Putamen (tissue), 1 donor: ENCODE measurements around the gene LOXL1.

Experiments used
- DNase-seq: peaks from one replicate; pipeline ENCODE4 v3.0.0-alpha.2; 2016; ENCODE audit warnings: low spot score

LOXL1 gene

DNA sequence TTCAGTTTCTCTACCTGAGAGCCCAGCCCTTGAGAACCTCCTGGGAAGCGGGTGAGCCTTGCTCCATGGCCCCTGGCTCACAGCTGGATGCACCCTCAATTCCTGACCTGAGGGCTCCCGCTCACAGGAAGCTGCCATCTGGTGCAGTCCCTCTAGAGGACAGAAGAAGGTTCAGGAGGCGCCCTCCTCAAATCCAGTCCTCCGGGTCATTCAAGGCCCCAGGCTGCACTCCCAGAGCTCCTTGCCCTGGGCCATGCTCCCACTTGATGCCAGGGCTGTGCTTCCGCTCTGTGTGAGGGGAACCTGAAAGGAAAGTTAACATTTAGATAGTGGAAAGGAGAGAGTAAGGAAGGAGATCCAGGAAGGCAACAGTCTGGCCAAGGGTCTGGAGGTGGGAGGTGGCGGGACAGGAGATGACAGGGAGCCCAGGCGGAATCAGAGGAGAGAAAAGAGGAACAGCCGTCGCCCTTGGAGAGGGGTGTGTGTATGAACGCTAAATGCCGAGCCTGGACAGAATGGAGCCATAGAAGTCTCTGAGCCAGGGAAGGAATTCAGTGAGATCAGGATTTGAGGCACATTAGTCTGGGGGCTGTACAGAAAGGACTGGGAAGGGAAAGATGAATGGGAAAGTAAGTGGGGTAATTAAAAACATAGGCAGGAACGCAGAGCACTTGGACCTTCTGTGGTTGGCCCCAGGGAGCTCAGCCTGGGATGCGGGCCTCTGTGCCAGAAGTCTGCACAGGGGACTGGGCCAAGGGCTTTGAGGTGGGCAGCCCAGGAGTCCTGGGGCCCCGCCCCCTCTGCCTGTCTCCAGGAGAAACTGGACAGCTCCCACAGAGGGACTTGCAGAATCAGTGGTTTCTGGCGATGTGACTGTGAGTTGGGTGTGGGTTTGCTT lies 26.8 kb upstream of the LOXL1 start:
- no peak for DNase-seq

DNA sequence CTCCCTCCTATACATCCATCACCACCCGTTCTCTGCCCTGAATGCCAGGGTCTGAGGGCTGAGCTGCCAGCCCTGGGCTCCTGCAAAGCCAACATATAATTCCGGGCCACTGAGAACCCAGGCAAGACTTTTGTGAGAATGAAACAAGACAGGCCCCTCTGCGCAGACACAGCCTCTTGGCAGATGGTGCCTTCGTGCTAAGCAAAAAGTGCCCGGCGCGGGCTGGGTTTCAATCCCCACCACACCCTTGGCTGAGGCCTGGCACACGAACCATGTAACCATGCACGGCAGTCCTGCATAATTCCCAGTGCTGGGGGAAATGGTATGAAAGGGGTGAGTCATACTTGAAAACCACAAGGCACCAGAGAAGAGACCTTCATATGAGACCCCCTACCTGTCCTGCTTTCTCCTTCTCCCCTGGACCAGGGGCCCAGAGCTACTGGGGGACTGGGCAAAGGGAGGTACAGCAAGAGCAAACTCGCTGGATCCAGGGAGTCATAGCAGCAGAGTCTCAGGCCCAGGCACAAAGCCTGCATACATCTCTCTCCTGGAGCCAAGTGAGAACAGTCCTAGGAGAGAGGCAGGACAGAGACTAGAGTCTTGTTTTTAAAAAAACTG lies 26.1 kb upstream of the LOXL1 start:
- DNase-seq: no peak

DNA sequence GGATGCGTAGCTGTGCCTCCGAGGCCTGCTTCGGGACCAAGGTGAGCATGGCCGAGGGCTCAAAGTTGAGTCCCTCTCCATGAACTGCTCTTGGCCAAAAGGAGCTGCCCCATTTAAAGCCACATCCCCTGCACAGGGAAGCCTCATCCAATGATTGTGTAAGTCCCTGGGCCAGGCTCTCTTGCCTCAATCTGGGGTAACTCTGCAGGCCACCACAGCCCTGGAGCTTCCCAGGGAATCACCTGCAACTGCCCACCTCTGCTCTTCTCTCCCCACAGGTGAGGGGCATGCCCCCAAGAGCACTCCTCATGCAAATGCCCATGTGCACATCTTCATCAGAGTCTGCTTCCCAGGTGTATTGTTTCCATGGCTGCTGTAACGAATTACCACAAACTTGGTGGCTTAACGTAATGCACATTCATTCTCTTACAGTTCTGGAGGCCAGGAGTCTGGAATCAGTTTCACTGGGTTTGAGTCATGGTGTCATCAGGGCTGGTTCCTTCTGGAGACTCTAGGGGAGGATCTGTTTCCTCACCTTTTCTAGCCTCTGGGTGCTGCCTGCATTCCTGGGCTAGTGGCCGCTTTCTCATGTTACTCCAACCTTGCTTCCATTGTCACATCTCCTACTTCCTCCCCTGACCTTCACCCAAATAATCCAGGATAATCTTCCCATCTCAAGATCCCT lies 25.0 kb upstream of the LOXL1 start:
- DNase-seq: no peak

- DNase-seq: no peak
These were observed 23.9 kb upstream of the LOXL1 start for GRCh38 chr15:73902121-73903020.

- no peak for DNase-seq
These were observed 22.0 kb upstream of the LOXL1 start for GRCh38 chr15:73904026-73904815.

DNA sequence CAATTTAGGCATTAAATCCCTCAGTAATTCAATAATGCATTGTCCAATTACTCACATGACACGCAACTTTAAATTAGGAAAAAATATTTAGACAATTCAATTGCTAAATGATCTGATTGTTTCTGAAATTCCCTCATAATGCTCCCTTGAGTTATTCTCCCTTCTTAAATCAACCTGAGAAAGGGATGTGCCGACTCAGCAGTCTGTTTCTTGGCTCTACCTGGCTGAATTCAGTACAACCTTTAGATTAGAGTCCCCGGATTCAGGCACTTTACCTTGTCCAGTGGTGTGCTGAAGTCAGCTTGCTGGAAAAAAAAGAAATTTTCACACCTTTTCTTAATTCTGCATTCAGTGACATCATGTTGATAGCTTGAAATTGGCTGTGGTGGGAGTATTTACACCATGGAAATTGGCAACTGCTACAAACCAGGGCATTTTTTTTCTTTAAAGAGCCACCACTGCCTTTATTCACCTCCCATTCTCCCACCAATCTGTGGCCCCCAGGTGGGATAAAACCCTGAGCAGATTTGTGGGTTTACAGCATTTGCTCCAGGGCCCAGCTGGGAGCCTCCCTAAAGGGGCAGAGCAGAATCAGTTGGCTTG lies 20.9 kb upstream of the LOXL1 start:
- DNase-seq: no peak

GRCh38 chr15:73906346-73907034 lies 19.8 kb upstream of the LOXL1 start:
- no peak for DNase-seq

- no peak for DNase-seq
These were observed 19.2 kb upstream of the LOXL1 start for GRCh38 chr15:73907035-73907408.

DNA sequence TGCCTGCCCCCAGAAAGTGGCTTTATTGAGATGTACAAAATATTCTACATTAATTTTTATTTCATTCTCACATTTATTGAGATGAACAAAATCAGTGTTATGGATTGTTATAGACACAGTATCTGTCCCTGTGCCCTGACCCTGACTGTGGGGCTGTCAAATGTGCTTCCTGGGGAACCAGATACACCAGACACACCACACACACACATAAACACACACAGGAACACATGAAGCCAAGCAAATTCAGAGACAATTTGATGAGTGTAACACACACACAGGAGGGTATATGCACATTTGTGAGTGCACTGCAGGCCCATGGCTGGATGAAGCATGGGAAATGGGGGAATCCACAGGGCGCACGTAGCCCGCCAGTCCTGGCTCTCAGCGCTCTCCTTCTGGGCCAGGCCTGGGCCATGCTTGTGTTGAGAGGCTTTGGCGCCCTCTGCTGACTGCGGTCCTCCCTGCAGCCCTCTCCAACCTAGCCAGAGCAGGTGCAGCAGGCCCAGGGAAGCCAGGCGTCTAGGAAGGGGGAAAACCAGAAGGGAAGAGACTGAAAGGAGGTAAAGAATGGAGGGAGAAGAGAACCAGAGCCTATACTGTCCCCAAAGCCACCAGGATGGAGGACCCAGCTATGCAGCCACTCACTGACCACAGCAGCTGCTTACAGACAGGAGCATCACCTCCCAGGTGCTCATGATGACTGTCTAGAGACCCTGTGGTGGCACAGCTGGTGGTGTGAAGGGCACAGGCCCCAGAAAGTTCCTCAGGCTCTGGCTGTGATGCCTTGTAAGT lies 18.0 kb upstream of the LOXL1 start:
- peak; percentile 47 for DNase-seq

DNA sequence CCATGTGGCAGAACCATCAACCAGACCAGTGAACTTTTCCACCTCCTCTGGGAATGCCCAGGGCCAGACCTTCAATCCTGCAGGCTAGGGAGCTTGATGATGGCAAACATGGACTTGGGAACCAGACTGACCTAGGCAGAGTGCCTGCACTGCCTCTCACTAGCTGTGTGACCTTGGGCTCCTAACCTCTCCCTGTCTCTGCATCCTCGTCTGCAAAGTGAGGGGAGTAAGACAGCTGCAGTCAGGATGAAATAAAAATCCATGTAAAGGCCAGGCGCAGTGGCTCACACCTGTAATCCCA lies 17.5 kb upstream of the LOXL1 start:
- DNase-seq: no peak

- DNase-seq: no peak
These were observed 16.6 kb upstream of the LOXL1 start for GRCh38 chr15:73909651-73910050.

- no peak for DNase-seq
These were observed 15.5 kb upstream of the LOXL1 start for GRCh38 chr15:73910522-73911303.

DNA sequence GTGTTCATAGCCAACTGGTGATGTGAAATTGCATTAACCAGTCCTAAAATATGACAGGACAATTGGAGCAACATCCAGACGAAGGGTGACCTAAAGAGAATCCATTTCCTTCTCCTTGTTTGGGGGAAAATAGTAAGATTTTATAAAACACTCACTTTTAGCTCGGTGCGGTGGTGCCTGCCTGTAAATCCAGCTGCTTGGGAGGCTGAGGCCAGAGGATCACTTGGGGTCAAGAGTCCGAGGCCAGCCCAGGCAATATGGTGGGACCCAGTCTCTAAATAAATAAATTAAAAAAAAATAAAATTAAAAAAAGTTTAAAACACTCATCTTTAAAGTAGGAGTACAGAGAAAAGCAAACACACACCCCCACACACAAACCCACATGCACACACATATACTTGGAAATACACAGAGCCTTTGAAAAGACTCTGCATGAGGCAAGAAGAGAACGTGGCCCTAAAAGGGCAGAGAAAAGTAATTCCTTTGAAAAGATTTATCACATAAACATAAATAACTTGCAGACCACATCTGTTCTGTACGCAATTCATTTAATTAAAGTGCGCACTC lies 14.1 kb upstream of the LOXL1 start:
- DNase-seq: no peak

DNA sequence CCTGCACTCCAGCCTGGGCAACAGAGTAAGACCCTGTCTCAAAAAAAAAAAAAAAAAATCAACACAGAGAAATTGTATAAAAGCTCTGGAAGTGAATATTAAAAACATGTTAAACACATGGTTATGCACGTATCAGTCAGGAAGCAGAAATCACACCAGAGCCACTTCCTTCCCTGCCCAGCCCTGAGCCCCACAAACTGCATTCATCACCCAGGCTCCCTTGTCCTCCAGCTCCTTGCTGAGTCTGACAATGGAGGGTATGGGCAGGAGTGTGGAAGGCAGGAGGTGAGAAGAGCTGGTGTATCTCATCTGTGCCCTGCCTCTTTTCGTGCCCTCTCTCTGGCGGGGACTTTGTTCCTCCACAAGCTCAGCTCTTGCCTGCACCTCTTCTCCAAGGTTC lies 12.1 kb upstream of the LOXL1 start:
- DNase-seq: no peak

GRCh38 chr15:73915082-73915481 lies 11.2 kb upstream of the LOXL1 start:
- DNase-seq: no peak

GRCh38 chr15:73918784-73919183 lies 7.5 kb upstream of the LOXL1 start:
- DNase-seq: no peak

GRCh38 chr15:73919706-73920105 lies 6.6 kb upstream of the LOXL1 start:
- DNase-seq: no peak

DNA sequence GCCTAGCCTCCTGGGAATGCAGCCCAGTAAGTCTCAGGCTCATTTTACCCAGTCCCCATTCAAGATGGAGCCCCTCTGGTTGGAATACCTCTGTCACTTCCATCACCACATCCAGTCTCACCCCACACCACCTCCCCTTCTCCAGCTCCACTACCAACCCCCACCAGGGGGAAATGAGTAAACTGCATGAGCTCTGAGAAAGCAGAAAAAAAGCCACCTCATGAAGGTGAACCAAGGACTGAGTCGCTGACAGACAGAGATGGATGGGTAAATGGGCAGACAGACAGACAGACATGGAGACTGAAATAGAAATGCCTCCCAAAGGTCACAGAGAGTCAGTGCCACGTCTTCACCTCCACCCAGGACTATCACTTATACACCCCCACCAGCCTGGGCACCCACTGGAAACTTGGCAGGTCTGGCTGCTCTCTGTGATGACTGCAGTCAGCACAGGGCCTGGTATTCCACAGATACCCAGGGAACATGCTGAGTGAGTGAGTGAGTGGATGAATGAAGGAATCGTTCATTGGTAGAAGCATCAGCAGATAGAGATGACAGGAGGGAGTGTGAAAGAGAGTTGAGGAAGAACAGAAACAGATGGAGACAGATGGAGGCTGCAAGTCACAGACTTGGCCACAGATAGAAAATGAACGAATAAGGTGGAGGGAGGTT lies 4.9 kb upstream of the LOXL1 start:
- no peak for DNase-seq
